HEK293T (cell line): ENCODE data around the gene POLE3.

Experiments used
- BHLHE40 ChIP-seq: fragments of 450-650 bp; IDR thresholded peaks from 2 replicates; pipeline ENCODE4 v1.6.1; 2016; ENCODE audit warnings: mild to moderate bottlenecking, moderate library complexity, borderline replicate concordance
- FOXM1 ChIP-seq: fragments of 450-650 bp; IDR thresholded peaks from 2 replicates; pipeline ENCODE4 v1.6.1; 2017; ENCODE audit warnings: mild to moderate bottlenecking, borderline replicate concordance
- HDGF ChIP-seq: fragments of 450-650 bp; IDR thresholded peaks from 2 replicates; pipeline ENCODE4 v1.6.1; 2017; ENCODE audit warnings: antibody characterized with exemption, borderline replicate concordance
- L3MBTL2 ChIP-seq: fragments of 450-650 bp; conservative IDR thresholded peaks from 2 replicates; pipeline ENCODE4 v1.6.1; 2016; ENCODE audit warnings: mild to moderate bottlenecking
- NFRKB ChIP-seq: fragments of 450-650 bp; IDR thresholded peaks from 2 replicates; pipeline ENCODE4 v1.6.1; 2016; ENCODE audit warnings: mild to moderate bottlenecking, moderate library complexity
- SP1 ChIP-seq: fragments of 450-650 bp; IDR thresholded peaks from 2 replicates; pipeline ENCODE4 v1.6.1; 2017
- SUZ12 ChIP-seq: fragments of 450-650 bp; IDR thresholded peaks from 2 replicates; pipeline ENCODE4 v1.6.1; 2016; ENCODE audit warnings: mild to moderate bottlenecking
- TARDBP ChIP-seq: fragments of 450-650 bp; IDR thresholded peaks from 2 replicates; pipeline ENCODE4 v1.6.1; 2016
- ZNF384 ChIP-seq: fragments of 450-650 bp; IDR thresholded peaks from 2 replicates; pipeline ENCODE4 v1.6.1; 2016

GRCh38 chr9:113390192-113390960 is 20.1 kb downstream of the POLE3 start:
- TF ChIP-seq HDGF (no peak), SUZ12 (no peak), L3MBTL2 (no peak), NFRKB (no peak), TARDBP (no peak), BHLHE40 (no peak), SP1 (no peak), ZNF384 (no peak), FOXM1 (no peak)
